CD14-positive monocyte (primary cell): Measurements from ENCODE around the gene CERKL. TPM values are rescaled to one million over a fixed set of nuclear protein-coding genes. Genes with fewer than 3 reads are reported as not detected.

Source experiments
- DNase-seq, 3 donors: peaks; one replicate each; pipeline ENCODE4 v3.0.0-alpha.2; 2011 to 2022
- H2AFZ ChIP-seq: 2 replicates; pipeline ENCODE4 v1.6.0; 2012; ENCODE audit warnings: mild to moderate bottlenecking, low read depth, low read length, inconsistent platforms; ENCODE audit not compliant: insufficient read depth, poor library complexity, severe bottlenecking
- H3K27ac ChIP-seq, 2 donors: 1 replicate in 1 of 2; 2 replicates in 1 of 2; pipeline ENCODE4 v1.5.1; 2012 to 2013; ENCODE audit warnings: low read length in 2 of 2, control low read depth in 1 of 2, inconsistent platforms in 1 of 2, low read depth in 1 of 2, mild to moderate bottlenecking in 1 of 2
- H3K27me3 ChIP-seq, 2 donors: one replicate each; pipeline versions ENCODE4 v1.6.0 to v1.6.1; 2011 to 2013; ENCODE audit warnings: low read length in 2 of 2; ENCODE audit not compliant: control insufficient read depth in 2 of 2, insufficient read depth in 2 of 2
- H3K36me3 ChIP-seq, 2 donors: replicated peaks in 1 of 2; 1 replicate in 1 of 2; 2 replicates in 1 of 2; pipeline versions ENCODE4 v1.5.1 to v1.6.1; 2012 to 2013; ENCODE audit warnings: low read length in 2 of 2, control low read depth in 1 of 2, inconsistent platforms in 1 of 2, mild to moderate bottlenecking in 1 of 2; ENCODE audit not compliant: insufficient read depth in 2 of 2, control insufficient read depth in 1 of 2
- H3K4me1 ChIP-seq, 2 donors: 1 replicate in 1 of 2; 2 replicates in 1 of 2; pipeline versions ENCODE4 v1.5.1 to v1.6.1; 2012 to 2013; ENCODE audit warnings: low read length in 2 of 2, control low read depth in 1 of 2, inconsistent platforms in 1 of 2, mild to moderate bottlenecking in 1 of 2, moderate library complexity in 1 of 2; ENCODE audit not compliant: insufficient read depth in 2 of 2, control insufficient read depth in 1 of 2
- H3K4me2 ChIP-seq: replicated peaks from 2 replicates; pipeline ENCODE3; 2012; ENCODE audit warnings: low read length, moderate library complexity, mild to moderate bottlenecking; ENCODE audit not compliant: poor library complexity, severe bottlenecking; ENCODE audit errors: extremely low read depth
- H3K4me3 ChIP-seq, 3 experiments: fragments of 200-600 bp in 1 of 3; sonication (generic) in 1 of 3; replicated peaks in 1 of 3; 1 replicate in 2 of 3; 2 replicates in 1 of 3; pipeline ENCODE4 v1.5.1; 2011 to 2013; ENCODE audit warnings: low read length in 3 of 3, mild to moderate bottlenecking in 3 of 3, control low read depth in 2 of 3, low read depth in 2 of 3, inconsistent platforms in 1 of 3, moderate library complexity in 1 of 3
- H3K79me2 ChIP-seq: 2 replicates; pipeline ENCODE4 v1.6.0; 2012; ENCODE audit warnings: mild to moderate bottlenecking, control low read depth, inconsistent platforms, low read length, moderate library complexity; ENCODE audit not compliant: insufficient read depth
- H3K9ac ChIP-seq: 2 replicates; pipeline ENCODE4 v1.6.0; 2017; ENCODE audit warnings: low read length, mild to moderate bottlenecking; ENCODE audit not compliant: insufficient read depth, poor library complexity, severe bottlenecking
- H3K9me3 ChIP-seq, 2 donors: replicated peaks in 1 of 2; 1 replicate in 1 of 2; 2 replicates in 1 of 2; pipeline versions ENCODE4 v1.5.1 to v1.6.1; 2012 to 2013; ENCODE audit warnings: low read length in 2 of 2, control low read depth in 1 of 2; ENCODE audit not compliant: control insufficient read depth in 1 of 2, insufficient read depth in 1 of 2
- H4K20me1 ChIP-seq: 2 replicates; pipeline ENCODE4 v1.6.0; 2012; ENCODE audit warnings: mild to moderate bottlenecking, low read length, control low read depth, moderate library complexity; ENCODE audit not compliant: insufficient read depth
- H3K27ac Mint-ChIP-seq, 7 donors: one replicate each; pipeline ENCODE4 v1.8.0; 2020; ENCODE audit warnings: mild to moderate bottlenecking in 7 of 7, mixed read lengths in 7 of 7, moderate library complexity in 6 of 7, inconsistent platforms in 2 of 7
- H3K27me3 Mint-ChIP-seq, 3 donors: one replicate each; pipeline ENCODE4 v1.8.0; 2021 to 2022; ENCODE audit warnings: low read depth in 3 of 3, mild to moderate bottlenecking in 3 of 3, mixed read lengths in 3 of 3, moderate library complexity in 3 of 3, inconsistent platforms in 1 of 3
- H3K36me3 Mint-ChIP-seq, 2 donors: one replicate each; pipeline ENCODE4 v1.8.0; 2020; ENCODE audit warnings: mixed read lengths in 2 of 2, inconsistent platforms in 1 of 2, mild to moderate bottlenecking in 1 of 2
- H3K4me1 Mint-ChIP-seq: one replicate; pipeline ENCODE4 v1.8.0; 2020; ENCODE audit warnings: mild to moderate bottlenecking, mixed read lengths
- H3K4me3 Mint-ChIP-seq, 2 donors: one replicate each; pipeline ENCODE4 v1.8.0; 2020; ENCODE audit warnings: mild to moderate bottlenecking in 2 of 2, mixed read lengths in 2 of 2, moderate library complexity in 1 of 2
- H3K9me3 Mint-ChIP-seq, 7 donors: one replicate each; pipeline ENCODE4 v1.8.0; 2020 to 2022; ENCODE audit warnings: mixed read lengths in 7 of 7, mild to moderate bottlenecking in 6 of 7, moderate library complexity in 6 of 7, inconsistent platforms in 2 of 7
- CTCF ChIP-seq: fragments of 200-600 bp; IDR thresholded peaks from one replicate; pipeline ENCODE4 v1.8.0; 2022; ENCODE audit warnings: antibody characterized with exemption, mild to moderate bottlenecking
- WGBS: methylation state at CpG from one replicate; pipeline ENCODE4 v1.1.5; 2013; ENCODE audit warnings: missing lambda C conversion rate; ENCODE audit not compliant: insufficient coverage; 5-methylcytosine and 5-hydroxymethylcytosine counted together
- intact Hi-C, 2 donors: fragments of 100-400 bp; cut with micrococcal nuclease; formaldehyde crosslinking; loops; one replicate each; pipeline versions ENCODE4 v1.15.0 to v1.15.1; 2023
- polyA plus RNA-seq, 3 donors: library from polyadenylated mRNA; depleted of rRNA in 1 of 3; unstranded in 2 of 3; stranded (reverse) in 1 of 3; fragments of 300-500 nt in 2 of 3; fragments of >200 nt in 1 of 3; fragmentation: Illumina TruSeq in 2 of 3; gene quantifications; 1 replicate in 2 of 3; 2 replicates in 1 of 3; pipeline ENCODE4 v1.2.3, GENCODE V29; 2012 to 2021

CERKL gene
- polyA plus RNA-seq, 3 donors: 0.12 to 16.3 (median 8.6) TPM

DNA sequence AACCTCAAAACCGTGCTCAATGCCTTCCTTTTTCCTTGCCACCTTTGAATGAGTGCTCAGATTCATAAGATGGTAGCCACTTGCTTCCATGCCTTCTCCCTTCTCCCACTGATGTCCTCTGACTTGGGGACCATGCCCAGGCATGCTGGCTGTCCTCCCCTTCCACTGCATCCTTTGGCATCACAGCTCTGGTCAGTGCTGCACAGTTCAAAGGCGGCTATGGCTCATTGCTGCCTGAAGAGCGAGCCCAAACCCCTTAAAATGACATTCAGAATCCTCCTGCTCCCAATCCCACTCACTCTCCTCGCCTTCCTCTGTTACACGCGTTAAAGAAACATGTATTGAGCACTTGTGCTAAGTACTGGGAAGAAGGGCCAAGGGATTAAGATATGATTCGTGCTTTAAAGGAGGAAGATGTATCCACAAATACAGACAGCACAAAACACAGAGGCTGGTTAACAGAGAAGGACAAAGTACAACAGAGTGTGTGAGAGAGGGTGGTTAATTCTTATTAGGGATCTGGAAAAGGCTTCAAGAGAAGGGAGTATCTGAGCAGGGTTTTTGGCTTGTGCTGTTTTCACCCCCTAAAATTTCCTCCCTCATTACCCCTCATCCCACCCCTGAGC is 81.8 kb downstream of the CERKL start:
- no peak overlapping the region for H3K27ac Mint-ChIP-seq
- peaks cover 5% of the 10 kb centered on the region for H3K4me1 Mint-ChIP-seq
- intact Hi-C loops: loop anchor here (10.0 kb wide), 1 partner anchor 140 kb away; no protein-coding TSS in a partner anchor
- no peak for TF ChIP-seq CTCF
- Histone ChIP-seq H3K4me3 (no peak overlapping the region), H2AFZ (no peak overlapping the region), H4K20me1 (no peaks in the 10 kb centered on the region), H3K9ac (no peak overlapping the region), H3K27me3 (no peaks in the 10 kb centered on the region), H3K27ac (no peak overlapping the region), H3K4me1 (peaks cover 11 to 12% of the 10 kb centered on the region in 2 donors), H3K36me3 (no peaks in the 10 kb centered on the region), H3K4me2 (peak overlapping the region; percentile 16), H3K79me2 (no peaks in the 10 kb centered on the region), H3K9me3 (no peaks in the 10 kb centered on the region)
- no peak for DNase-seq
- no peaks in the 10 kb centered on the region for H3K9me3 Mint-ChIP-seq
- no peaks in the 10 kb centered on the region for H3K27me3 Mint-ChIP-seq
- 42% methylated on average over 1 of the region's 7 CpGs for WGBS
- H3K4me3 Mint-ChIP-seq: no peak overlapping the region
- H3K36me3 Mint-ChIP-seq: no peaks in the 10 kb centered on the region

GRCh38 chr2:181574321-181574720 is 82.6 kb downstream of the CERKL start:
- 97% methylated on average over 3 of the region's 7 CpGs for WGBS
- Histone ChIP-seq H3K79me2 (no peaks in the 10 kb centered on the region), H3K4me3 (no peak overlapping the region), H3K4me2 (no peak overlapping the region), H3K27ac (no peak overlapping the region), H3K4me1 (peaks cover 11 to 12% of the 10 kb centered on the region in 2 donors), H3K36me3 (no peaks in the 10 kb centered on the region), H3K9me3 (no peaks in the 10 kb centered on the region), H2AFZ (no peak overlapping the region), H3K9ac (no peak overlapping the region), H4K20me1 (no peaks in the 10 kb centered on the region), H3K27me3 (no peaks in the 10 kb centered on the region)
- DNase-seq: no peak
- intact Hi-C loops: loop anchor here (10.0 kb wide), 1 partner anchor 140 kb away; no protein-coding TSS in a partner anchor
- Mint-ChIP-seq H3K36me3 (no peaks in the 10 kb centered on the region), H3K4me3 (no peak overlapping the region), H3K4me1 (peaks cover 5% of the 10 kb centered on the region), H3K27me3 (no peaks in the 10 kb centered on the region), H3K27ac (peak overlapping the region in 1 of 7 donors; percentile 36), H3K9me3 (no peaks in the 10 kb centered on the region)
- TF ChIP-seq CTCF: no peak
